HUDEP-2 (cell line): ENCODE data around the gene PNPLA7.
A peak's percentile ranks its signal among the peaks of the same experiment; 100 is the strongest.
"Not testable (repeated sequence)": the region's sequence is repeated elsewhere in the genome, so short reads cannot be mapped to it uniquely, and the experiment has no call there.

Source experiments
- DNase-seq, 76 experiments: peaks; one replicate each; lab custom pipeline; 2025; ENCODE audit not compliant: unreplicated experiment in 76 of 76; lab: John Stamatoyannopoulos, UW

PNPLA7 gene

DNA sequence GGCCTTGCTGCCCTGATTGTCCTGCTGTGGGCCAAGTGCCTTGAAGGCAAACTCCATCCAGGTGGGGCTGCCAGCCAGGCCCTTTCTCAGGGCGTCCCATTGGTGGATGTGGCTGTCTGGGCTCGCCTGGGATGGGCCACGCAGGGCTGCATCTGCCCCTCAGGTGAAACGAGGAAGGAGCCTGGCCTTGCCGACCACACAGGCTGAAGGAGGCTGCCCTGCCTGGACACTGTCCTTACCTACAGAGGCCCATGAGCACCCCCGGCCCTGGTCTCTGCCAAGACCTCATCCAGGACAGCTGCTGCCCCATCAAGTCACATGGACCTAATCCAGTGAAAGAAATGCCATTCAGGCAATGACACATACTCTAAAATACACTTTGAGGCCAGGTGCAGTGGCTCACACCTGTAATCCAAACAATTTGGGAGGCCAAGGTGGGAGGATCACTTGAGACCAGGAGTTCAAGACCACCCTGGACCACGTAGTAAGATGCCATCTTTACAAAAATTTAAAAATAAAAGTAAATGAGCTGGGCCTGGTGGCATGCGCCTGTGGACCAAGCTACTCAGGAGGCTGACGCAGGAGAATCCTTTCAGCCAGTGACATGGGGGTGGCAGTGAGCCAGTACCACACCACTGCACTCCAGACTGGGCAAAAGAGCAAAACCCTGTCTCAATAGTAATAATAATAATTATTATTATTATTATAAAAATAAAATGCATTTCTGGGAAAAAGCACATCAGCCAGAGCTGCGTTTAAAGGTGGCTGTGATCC lies 33.9 kb downstream of the PNPLA7 start:
- DNase-seq: no peak

DNA sequence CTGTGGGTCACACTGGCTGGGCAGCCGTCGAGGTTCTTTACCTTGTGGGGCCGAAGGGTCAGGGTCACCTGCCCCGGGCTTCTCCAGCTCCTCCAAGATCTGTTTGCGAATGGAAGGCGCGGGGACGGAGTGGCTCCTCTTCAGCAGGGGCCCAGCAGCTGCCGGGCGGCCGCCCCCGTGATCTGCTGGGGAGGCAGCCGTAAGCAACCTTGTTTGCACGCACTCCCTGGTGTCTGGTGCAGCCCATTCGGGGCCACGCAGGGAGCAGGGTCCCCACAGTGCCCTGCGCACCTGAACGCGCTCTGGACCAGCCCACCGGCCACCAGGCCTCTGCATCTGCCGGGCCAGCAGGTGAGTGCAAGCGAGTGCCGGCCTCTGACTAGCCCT lies 34.9 kb downstream of the PNPLA7 start:
- no peak for DNase-seq

DNA sequence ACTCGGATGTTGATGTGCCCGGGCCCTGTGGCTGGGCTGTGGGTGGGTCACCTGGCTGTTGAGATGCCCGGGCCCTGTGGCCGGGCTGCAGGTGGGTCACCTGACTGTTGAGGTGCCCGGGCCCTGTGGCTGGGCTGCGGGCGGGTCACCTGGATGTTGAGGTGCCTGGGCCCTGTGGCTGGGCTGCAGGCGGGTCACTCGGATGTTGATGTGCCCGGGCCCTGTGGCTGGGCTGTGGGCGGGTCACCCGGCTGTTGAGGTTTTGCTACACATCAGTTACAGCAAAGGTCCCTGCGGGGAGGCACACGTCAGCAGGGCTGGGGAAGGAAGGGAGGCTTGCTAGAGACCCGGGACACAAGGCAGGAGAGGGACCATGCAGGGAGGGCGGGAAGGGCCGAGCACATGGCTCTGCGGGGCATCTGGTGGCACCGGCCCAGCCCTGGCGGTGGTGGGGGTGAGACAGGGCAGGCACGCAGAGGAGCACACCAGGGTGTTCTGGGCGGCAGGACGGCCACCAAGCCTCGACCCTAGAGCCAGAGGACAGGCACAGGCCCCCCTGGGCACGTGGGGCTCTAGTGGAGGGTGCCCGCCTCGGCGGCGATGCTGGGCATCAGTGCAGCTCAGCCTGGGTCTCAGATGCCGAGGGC lies 35.4 kb downstream of the PNPLA7 start:
- DNase-seq: no peak

DNA sequence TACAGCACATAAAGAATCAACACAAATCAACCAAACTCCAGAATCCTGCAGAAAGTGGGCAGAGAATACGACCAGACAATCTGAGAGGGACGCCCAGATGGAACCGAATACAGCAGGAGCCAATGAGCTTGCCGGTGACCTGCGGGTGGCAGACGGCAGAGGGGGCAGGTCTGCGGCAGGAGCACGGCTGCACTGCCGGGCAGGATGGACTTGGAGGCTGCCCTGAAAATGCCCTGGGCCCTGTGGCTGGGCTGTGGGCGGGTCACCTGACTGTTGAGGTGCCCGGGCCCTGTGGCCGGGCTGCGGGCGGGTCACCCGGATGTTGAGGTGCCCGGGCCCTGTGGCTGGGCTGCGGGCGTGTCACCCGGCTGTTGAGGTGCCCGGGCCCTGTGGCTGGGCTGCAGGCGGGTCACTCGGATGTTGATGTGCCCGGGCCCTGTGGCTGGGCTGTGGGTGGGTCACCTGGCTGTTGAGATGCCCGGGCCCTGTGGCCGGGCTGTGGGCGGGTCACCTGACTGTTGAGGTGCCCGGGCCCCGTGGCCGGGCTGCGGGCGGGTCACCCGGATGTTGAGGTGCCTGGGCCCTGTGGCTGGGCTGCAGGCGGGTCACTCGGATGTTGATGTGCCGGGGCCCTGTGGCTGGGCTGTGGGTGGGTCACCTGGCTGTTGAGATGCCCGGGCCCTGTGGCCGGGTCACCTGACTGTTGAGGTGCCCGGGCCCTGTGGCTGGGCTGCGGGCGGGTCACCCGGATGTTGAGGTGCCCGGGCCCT lies 36.2 kb downstream of the PNPLA7 start:
- not testable (repeated sequence) for DNase-seq

DNA sequence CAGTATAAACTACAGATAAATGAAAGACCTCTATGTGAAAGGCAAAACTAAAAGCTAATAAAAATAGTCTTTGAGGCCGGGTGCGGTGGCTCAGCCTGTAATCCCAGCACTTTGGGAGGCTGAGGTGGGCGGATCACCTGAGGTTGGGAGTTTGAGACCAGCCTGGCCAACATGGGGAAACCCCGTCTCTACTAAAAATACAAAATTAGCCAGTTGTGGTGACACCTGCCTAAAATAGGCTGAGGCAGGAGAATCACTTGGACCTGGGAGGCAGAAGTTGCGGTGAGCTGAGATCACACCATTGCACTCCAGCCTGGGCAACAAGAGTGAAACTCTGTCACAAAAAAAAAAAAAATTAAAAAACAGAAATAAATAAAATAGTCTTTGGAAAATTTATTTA lies 37.1 kb downstream of the PNPLA7 start:
- not testable (repeated sequence) for DNase-seq

DNA sequence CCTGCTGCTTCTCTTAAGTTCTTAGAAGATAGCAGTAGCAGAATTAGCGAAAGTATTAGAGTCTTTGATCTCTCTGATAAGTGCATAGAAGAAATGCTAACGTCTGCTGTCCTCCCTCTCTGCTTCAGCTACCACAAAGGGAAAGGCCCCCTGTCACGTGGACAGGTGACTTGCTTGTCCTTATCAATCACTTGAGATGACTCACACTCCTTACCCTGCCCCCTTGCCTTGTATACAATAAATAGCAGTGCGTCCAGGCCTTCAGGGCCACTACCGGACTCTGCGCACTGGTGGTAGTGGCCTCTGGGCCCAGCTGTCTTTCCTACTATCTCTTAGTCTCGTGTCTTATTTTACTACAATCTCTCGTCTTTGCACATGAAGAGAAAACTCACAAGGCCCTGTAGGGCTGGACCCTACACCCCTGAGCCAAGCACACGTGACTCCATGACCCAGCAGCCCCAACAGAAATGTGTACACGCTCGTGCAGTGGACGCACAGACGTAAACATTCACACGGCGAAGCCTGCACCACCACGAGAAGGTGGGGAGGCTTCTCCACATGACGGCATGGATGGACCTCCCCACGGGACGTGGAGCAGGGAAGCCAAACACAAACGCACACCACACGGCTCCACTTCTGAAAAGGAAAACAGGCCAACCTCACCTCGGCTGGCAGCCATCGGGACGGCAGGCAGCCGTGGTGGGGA lies 38.3 kb downstream of the PNPLA7 start:
- DNase-seq: peak in 24 of 76 experiments; percentile 4 to 59 (median 24)

DNA sequence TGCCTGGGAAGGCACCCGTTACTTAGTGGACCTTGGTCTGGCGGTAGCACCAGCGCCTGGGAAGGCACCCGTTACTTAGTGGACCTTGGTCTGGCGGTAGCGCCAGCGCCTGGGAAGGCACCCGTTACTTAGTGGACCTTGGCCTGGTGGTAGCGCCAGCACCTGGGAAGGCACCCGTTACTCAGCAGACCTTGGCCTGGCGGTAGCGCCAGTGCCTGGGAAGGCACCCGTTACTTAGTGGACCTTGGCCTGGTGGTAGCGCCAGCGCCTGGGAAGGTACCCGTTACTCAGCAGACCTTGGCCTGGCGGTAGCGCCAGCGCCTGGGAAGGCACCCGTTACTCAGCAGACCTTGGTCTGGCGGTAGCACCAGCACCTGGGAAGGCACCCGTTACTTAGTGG lies 39.1 kb downstream of the PNPLA7 start:
- DNase-seq: not testable (repeated sequence)

DNA sequence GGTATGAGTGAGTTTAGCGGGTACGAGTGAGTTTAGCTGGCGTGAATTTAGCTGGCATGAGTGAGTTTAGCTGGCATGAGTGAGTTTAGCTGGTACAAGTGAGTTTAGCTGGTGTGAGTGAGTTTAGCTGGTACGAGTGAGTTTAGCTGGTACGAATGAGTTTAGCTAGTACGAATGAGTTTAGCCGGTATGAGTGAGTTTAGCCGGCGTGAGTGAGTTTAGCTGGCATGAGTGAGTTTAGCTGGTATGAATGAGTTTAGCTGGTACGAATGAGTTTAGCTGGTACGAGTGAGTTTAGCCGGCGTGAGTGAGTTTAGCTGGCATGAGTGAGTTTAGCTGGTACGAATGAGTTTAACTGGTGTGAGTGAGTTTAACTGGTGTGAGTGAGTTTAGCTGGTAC lies 41.0 kb downstream of the PNPLA7 start:
- DNase-seq: no peak

DNA sequence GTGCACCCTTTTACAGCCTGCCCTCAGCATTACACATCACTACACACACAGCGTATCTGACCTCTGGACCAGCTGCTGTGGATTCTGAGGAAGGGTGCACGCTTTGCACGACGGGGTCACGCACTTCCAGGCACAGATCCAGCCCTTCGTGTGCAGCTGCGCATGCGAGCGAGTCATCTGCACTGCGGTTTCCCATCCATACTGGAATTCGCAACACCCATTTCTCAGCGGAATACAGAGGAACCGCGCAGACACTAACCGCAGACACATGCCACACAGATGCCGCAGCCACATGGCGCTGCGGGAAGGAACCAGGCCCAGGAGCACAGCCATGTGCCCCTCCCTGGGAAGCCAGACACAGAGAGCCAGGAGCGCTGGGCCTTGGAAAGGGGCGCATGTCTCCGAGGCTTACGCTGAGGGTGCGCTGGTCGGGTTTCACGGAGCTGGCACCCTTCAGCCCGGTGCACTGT lies 43.5 kb downstream of the PNPLA7 start:
- DNase-seq: no peak

DNA sequence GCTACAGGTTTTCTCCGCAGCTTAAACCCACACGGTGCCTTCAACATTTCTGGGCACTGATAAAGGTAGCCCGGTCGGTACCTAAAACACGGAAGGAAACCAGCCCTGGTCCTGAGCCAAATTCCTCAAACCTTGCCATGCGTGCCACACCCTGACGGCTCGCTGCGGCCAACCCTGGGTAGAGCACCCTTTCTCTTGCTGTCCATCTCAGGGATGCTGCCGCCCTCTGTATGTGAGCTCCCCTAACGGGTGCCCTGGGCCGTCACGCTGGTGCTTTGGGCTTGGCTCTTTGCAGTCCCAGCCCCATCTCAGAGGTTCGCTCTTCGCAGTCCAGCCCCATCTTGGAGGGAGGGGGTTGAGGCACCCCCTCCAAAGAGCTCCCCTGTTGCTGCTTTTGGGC lies 43.9 kb downstream of the PNPLA7 start:
- DNase-seq: no peak

DNA sequence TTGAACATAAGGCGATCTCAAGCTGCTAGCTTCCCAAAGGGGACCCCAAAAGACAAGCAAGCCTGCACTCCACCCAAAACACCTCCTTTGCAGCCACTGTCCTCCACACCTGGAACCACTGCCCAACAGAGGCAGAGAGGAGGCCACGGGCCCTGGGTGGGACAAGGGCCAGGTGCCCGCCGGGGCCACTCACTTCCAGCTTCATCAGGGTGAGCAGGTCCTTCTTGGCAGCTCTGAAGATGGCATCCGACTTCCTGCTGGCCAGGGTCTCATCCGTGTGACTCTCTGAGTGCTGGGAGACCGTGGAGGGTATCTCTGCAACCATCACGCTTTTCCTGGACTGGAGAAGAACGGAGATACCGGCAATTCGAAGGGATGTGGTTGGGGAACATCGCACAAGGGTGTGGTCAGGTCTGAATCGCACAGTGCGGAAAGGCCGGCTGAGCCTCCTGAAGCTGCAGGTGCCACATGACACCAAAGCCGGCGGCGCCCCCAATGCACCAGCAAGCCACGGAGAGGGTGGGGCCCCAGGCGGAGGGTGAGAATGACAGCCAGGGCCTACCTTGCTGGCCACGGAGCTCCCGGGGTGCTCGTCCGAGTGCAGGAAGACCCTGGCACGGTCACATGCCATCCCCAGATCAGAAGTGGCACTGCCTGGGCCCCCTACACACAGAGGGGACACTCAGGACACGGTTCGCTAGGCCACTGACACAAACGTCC lies 44.6 kb downstream of the PNPLA7 start:
- DNase-seq: no peak

DNA sequence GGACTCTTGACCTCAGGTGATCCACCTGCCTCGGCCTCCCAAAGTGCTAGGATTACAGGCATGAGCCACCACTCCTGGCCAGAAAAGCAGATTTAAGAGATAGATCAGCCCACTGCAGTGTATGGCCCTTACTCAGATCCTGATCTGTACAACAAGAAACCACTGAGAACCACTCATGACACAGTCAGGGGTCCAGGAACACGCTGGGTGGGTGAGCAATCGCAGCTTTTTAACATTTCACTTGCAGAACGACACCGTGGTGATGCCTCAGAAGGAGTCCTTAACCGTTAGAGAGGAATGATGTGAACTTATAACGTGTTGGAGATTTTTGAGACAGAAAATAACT lies 45.8 kb downstream of the PNPLA7 start:
- DNase-seq: no peak

DNA sequence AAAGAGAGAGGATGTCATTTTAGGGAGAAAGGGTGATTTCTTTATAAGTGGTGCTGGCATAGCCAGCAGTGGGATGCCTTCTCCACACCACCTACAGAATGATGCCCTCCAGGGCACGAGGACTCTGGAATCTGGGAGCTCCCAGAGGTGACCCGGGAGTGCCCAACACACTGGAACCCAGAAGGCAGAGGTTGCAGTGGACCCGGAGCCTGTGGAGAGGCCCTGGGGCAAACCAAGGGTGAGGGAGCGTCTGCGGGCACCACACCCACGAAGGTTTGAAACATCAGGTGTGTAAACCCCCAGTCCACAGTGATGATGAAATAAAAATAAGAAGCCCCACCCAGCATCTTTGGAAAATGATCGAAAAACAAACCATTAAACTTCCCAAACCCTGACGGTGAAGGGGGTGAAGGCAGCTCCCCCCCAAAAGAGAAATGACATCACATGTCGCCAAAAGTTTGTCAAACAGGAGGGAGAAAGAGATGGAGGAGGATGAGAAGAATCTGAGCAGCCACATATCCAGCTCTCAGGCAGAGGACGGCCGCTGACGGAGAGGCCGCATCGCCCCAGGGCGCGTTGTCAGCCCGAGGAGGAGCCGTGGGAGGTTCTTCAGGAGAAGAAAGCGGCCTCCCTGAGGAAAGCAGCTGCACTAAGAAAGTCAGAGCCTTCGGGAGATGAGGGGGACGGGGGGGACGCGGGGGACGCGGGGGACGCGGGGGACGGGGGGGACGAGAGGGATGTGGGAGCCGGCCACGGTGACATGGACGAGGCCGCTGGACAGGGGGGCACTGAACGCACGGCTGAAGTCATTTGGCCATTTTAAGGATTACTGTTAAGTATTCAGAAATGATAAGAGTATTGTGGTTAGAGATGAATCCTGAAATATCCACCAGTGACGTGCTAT lies 47.9 kb downstream of the PNPLA7 start:
- no peak for DNase-seq

DNA sequence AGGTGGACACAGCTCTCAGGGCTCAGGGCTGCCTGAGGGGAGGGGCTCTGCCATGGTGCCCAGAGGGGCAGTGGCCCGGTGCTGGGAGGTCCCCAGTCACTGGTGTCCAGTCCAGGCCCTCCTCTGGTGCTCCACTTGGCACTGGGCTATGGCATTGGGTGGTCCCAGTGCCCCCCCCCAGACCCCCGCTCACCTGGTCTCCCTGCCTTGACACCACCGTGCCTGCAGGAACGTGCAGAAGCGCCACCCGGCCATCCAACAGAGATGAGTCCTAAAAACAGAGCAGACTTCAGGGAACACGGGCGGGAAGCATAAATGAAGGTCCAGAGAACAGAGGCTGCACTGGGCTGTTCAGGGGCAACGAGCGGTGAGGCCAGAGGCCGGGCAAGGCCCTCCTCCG lies 48.7 kb downstream of the PNPLA7 start:
- no peak for DNase-seq

DNA sequence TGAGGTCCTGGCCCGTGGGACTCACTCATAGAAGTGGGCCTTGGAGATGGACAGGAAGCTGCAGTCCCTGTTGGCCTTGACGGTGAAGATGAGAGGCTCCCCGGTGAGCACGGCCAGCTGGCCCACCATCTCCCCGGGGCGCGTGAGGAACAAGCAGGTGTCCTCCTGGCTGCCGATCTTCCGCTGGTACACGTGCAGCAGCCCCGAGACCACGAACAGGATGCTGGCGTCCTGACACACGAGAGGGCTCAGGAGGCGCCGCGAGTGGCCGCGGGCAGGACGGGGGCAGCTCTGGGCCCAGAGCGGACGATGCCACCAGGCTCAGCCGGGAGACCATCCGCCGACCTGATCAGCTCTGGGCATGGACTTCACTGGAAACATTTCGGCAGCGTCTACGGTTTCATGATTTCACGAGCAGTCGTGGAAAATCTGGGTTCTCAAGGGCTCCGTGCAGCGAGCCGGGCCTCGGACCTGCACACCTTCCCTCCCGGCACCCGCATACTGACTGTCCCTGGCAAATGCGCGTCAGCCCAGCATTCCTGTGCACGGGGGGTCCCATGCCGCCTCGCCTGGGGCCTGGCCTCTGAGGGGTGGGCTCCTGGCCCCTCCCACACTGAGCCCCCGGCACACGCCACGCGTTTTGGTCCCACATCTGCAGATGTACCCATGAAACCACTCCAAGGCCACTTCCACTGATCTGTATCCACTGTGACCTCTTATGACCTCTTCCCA lies 49.4 kb downstream of the PNPLA7 start:
- DNase-seq: no peak

DNA sequence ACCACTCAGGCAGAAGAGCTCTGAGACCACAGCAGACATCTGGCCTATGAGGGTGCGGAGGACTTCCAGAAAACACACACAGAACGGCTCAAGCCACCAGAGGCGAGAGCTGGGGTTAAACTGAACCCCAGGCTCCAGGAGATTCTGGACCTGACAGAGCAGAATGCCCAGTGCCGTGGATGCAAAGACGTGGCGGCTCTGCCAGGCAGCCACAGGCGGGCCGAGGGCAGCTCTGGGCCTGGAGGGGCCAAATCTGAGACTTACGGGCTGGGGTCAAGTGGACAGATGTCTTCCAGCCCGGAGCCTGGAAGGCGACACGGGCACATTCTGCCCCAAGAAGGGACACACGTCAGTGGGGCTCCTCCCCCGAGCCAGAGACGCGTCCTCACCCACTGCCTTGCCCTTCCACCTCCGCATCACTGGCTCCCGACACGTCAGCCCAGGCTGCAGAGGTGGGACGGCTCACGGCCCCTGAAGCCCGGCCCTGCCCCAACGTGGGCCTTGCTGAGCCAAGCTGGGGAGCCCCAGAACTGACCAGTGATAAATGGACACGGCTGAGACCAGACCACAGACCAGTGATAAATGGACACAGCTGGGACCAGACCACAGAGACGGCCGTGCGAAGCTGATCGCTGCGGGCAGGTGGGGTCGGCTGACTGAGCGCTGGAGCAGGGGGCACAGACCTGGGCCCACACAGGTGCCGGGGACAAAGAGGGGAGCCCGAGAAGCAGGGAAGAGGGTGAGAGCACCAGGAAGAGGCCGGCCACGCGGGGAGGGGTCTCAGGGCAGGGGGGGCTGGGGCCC lies 50.1 kb downstream of the PNPLA7 start:
- no peak for DNase-seq

DNA sequence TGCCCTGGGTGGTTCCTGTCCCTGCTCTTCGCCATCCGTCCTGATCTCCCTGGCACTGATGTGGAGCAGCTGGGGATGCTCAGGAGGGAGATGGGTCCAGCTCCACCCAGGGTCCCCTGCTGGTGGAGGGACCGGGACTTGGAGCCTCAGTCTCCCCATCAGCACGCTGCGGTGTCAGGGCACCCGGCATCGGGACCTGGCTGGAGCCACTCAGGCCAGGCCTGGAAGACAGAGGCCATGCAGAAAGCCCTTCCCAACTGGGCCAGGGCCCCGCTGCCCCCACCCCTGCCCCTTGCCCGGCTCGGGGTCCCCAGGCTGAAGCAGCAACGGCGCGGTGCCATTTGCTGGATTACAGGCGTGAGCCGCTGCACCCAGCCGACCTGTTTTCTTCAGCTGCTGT lies 50.8 kb downstream of the PNPLA7 start:
- no peak for DNase-seq

DNA sequence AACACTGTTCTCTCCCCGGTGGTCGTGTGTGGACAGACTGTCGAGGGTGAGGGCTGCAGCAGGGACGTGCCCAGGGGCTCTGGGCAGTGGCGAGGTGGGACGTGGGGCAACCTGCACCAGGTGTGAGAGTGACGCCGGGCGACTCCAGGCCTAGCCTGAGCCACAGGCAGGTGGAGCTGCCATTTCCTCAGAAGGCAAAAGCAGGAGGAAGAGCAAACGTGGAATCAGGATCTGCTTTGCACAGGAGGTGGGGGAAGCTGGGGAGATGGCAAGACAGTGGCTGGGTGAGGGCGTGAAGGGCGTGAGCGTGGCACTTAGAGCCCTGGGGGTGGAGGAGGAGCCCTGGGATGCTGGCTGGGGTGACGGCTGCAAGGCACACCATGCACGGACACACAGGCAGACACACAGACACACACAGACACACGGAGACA lies 51.5 kb downstream of the PNPLA7 start:
- DNase-seq: no peak
